K562 (cell line): ENCODE data around the gene SEC24A. TPM values are rescaled to one million over a fixed set of nuclear protein-coding genes. Genes with fewer than 3 reads are reported as not detected.

Experiments
- ARNT ChIP-seq, 2 experiments: fragments of 450-650 bp; IDR thresholded peaks; 2 replicates each; pipeline ENCODE4 v1.6.1; 2016; ENCODE audit warnings: mild to moderate bottlenecking in 1 of 2
- BHLHE40 ChIP-seq: IDR thresholded peaks from 2 replicates; pipeline ENCODE4 v1.6.1; 2011; ENCODE audit warnings: low read length, improper control_type of control experiment
- CTBP1 ChIP-seq: fragments of 450-650 bp; IDR thresholded peaks from 2 replicates; pipeline ENCODE4 v1.6.1; 2016; ENCODE audit warnings: borderline replicate concordance
- HNRNPLL ChIP-seq: fragments of 200-400 bp; formaldehyde crosslinking; IDR thresholded peaks from 2 replicates; pipeline ENCODE4 v1.6.1; 2017; ENCODE audit warnings: low read length, low read depth, mild to moderate bottlenecking; ENCODE audit not compliant: poor library complexity, severe bottlenecking
- KDM5B ChIP-seq: fragments of 200-600 bp; sonication (generic); IDR thresholded peaks from 2 replicates; pipeline ENCODE4 v1.6.1; 2012; ENCODE audit warnings: low read depth, mild to moderate bottlenecking, moderate library complexity, low read length, control low read depth, inconsistent platforms; ENCODE audit not compliant: insufficient replicate concordance
- KLF1 ChIP-seq: fragments of 450-650 bp; IDR thresholded peaks from 2 replicates; pipeline ENCODE4 v1.6.1; 2016; ENCODE audit warnings: missing genetic modification characterization, missing compliant biosample characterization
- PYGO2 ChIP-seq: fragments of 450-650 bp; IDR thresholded peaks from 2 replicates; pipeline ENCODE4 v1.6.1; 2016; ENCODE audit warnings: mild to moderate bottlenecking, missing genetic modification characterization, moderate library complexity, missing compliant biosample characterization
- SIN3B ChIP-seq: fragments of 450-650 bp; IDR thresholded peaks from 2 replicates; pipeline ENCODE4 v1.6.1; 2017; ENCODE audit warnings: low read depth, mild to moderate bottlenecking, moderate library complexity
- TCF7L2 ChIP-seq: fragments of 150-350 bp; IDR thresholded peaks from 2 replicates; pipeline ENCODE4 v1.6.1; 2016; ENCODE audit warnings: low read depth, mild to moderate bottlenecking, low read length, moderate library complexity
- UBTF ChIP-seq, 2 experiments: IDR thresholded peaks; 2 replicates each; pipeline ENCODE4 v1.6.1; 2012; ENCODE audit warnings: improper control_type of control experiment in 2 of 2, low read depth in 2 of 2, low read length in 2 of 2, borderline replicate concordance in 1 of 2
- VEZF1 ChIP-seq: fragments of 200-800 bp; sonication (Bioruptor generic); IDR thresholded peaks from 2 replicates; pipeline ENCODE4 v1.6.1; 2017; ENCODE audit warnings: missing genetic modification characterization, missing compliant biosample characterization
- ZBTB2 ChIP-seq: fragments of 450-650 bp; IDR thresholded peaks from 2 replicates; pipeline ENCODE4 v1.6.1; 2016; ENCODE audit warnings: antibody characterized with exemption
- ZBTB34 ChIP-seq: fragments of 250-450 bp; sonication (Bioruptor Pico); IDR thresholded peaks from 2 replicates; pipeline ENCODE4 v1.8.0; 2021; ENCODE audit warnings: mild to moderate bottlenecking, moderate library complexity
- ZMIZ1 ChIP-seq, 2 experiments: fragments of 150-350 bp in 1 of 2; IDR thresholded peaks; 2 replicates each; pipeline ENCODE4 v1.6.1; 2012 to 2016; ENCODE audit warnings: low read depth in 2 of 2, low read length in 2 of 2, mild to moderate bottlenecking in 1 of 2, moderate library complexity in 1 of 2
- ZNF239 ChIP-seq: fragments of 250-450 bp; sonication (Bioruptor Pico); IDR thresholded peaks from 2 replicates; pipeline ENCODE4 v1.4.0; 2020; ENCODE audit warnings: mild to moderate bottlenecking
- ZNF766 ChIP-seq: fragments of 200-800 bp; sonication (Bioruptor generic); conservative IDR thresholded peaks from 2 replicates; pipeline ENCODE4 v1.6.1; 2016; ENCODE audit warnings: missing genetic modification characterization, missing compliant biosample characterization
- polyA plus RNA-seq, 8 experiments: library from polyadenylated mRNA; depleted of rRNA in 4 of 8; stranded (reverse) in 5 of 8; unstranded in 3 of 8; fragments of >200 nt; fragmentation: Nextera tagmentation in 2 of 8; fragmentation: Illumina TruSeq in 1 of 8; extraction: Ambion mirVana in 2 of 8; extraction: Trizol in 1 of 8; gene quantifications; 2 replicates each; pipeline versions ENCODE4 v1.2.1 to v1.2.3, GENCODE V29; 2011 to 2014; ENCODE audit warnings: inconsistent platforms in 1 of 8, missing spikeins in 1 of 8
- total RNA-seq, 7 experiments: library from RNA; depleted of rRNA in 6 of 7; stranded (reverse); fragments of >200 nt in 6 of 7; fragmentation: Illumina TruSeq in 2 of 7; extraction: Trizol in 2 of 7; gene quantifications; 2 replicates each; pipeline versions ENCODE4 v1.2.1 to v1.2.3, GENCODE V29; 2011 to 2021; ENCODE audit warnings: low replicate concordance in 1 of 7

SEC24A gene
- total and polyA plus RNA-seq, 9 of the 15 experiments (the other 6 are each of a cell fraction or from before 2014, with no cell fraction given), result 7.9 to 36.5 (median 17.5) TPM

- TF ChIP-seq KDM5B (peak; percentile 88), ZBTB34 (CRISPR knock-in tag) (no peak), ARNT (IDR thresholded peaks at IDR 0.05) (peak in 1 of 2 experiments; percentile 29; a peak in 1 of 4 replicates), ZBTB2 (peak; percentile 71), ZNF239 (CRISPR knock-in tag) (no peak), PYGO2 (tag) (no peak), UBTF (IDR thresholded peaks at IDR 0.05; ENCODE audit: borderline replicate concordance in 1 of 2, low read depth in 2 of 2, low read length in 2 of 2) (peak in 1 of 2 experiments; percentile 79; a peak in 2 of 4 replicates), HNRNPLL (peak; percentile 75), KLF1 (tag) (peak; percentile 87), TCF7L2 (no peak), ZNF766 (no peak), ZMIZ1 (IDR thresholded peaks at IDR 0.05; ENCODE audit: low read depth in 2 of 2, low read length in 2 of 2) (0 out of 4 replicates have a peak, but pooled peaks of 1 of the 2 experiments have one; percentile 10), CTBP1 (peak; percentile 99), VEZF1 (CRISPR knock-in tag) (peak; percentile 40), BHLHE40 (peak; percentile 79), SIN3B (peak; percentile 97)
These were observed 110.1 kb downstream of the SEC24A start, which contains the start of gene DDX46 (continued) for GRCh38 chr5:134758504-134759341.
